HG02938 (cell line): ENCODE data around the gene IL11.

Source experiments
- ATAC-seq: cut with Tn5 transposase; IDR thresholded peaks from one replicate; pipeline ENCODE4 v1.9.1; 2021; ENCODE audit warnings: mild to moderate bottlenecking, moderate library complexity; ENCODE audit not compliant: unreplicated experiment

The IL11 gene

GRCh38 chr19:55353803-55354697, 16.2 kb downstream of the IL11 start:
- ATAC-seq, result no peak

- ATAC-seq, result no peak
Observed at GRCh38 chr19:55353356-55353802, 16.9 kb downstream of the IL11 start.

GRCh38 chr19:55352549-55353145, 17.6 kb downstream of the IL11 start:
- no peak for ATAC-seq

- no peak for ATAC-seq
Observed at GRCh38 chr19:55352040-55352439, 18.2 kb downstream of the IL11 start.

GRCh38 chr19:55350620-55351315, 19.5 kb downstream of the IL11 start:
- ATAC-seq, result no peak

GRCh38 chr19:55348317-55349034, 21.8 kb downstream of the IL11 start:
- no peak for ATAC-seq

GRCh38 chr19:55347442-55348009, 22.7 kb downstream of the IL11 start:
- no peak for ATAC-seq

- no peak for ATAC-seq
Observed at GRCh38 chr19:55346725-55347441, 23.4 kb downstream of the IL11 start.

- ATAC-seq, result no peak
Observed at GRCh38 chr19:55345818-55346724, 24.2 kb downstream of the IL11 start.

- no peak for ATAC-seq
Observed at GRCh38 chr19:55345101-55345817, 25.0 kb downstream of the IL11 start.

- ATAC-seq, result no peak
Observed at GRCh38 chr19:55344444-55344843, 25.8 kb downstream of the IL11 start.

- ATAC-seq, result no peak
Observed at GRCh38 chr19:55341595-55342531, 28.4 kb downstream of the IL11 start.

GRCh38 chr19:55341171-55341588, 29.1 kb downstream of the IL11 start:
- no peak for ATAC-seq

- no peak for ATAC-seq
Observed at GRCh38 chr19:55340784-55341147, 29.5 kb downstream of the IL11 start.

GRCh38 chr19:55339889-55340783, 30.1 kb downstream of the IL11 start:
- no peak for ATAC-seq
